ENCODE measurements around the gene PHACTR3.

The PHACTR3 gene

GRCh38 chr20:59584278-59584925, 19.9 kb upstream of the PHACTR3 start:
- no peak overlapping the region for H3K9ac ChIP-seq
- no peaks in the 10 kb centered on the region for H3K79me2 ChIP-seq
- no peak overlapping the region for H3K4me2 ChIP-seq (ENCODE audit: low read length)
- H3K4me1 ChIP-seq: no peaks in the 10 kb centered on the region
- H2AFZ ChIP-seq: no peak overlapping the region
- H3K9me3 ChIP-seq (ENCODE audit: control insufficient read depth, low read length): no peaks in the 10 kb centered on the region
- H3K27ac ChIP-seq: no peak overlapping the region
- no peak overlapping the region for H3K4me3 ChIP-seq (ENCODE audit: low read depth, low read length)
- no peak for TF ChIP-seq CTCF (IDR thresholded peaks at IDR 0.05)
- no peaks in the 10 kb centered on the region for H3K27me3 ChIP-seq (ENCODE audit: control insufficient read depth, insufficient read depth, low read length)
- H3K36me3 ChIP-seq (ENCODE audit: control insufficient read depth, insufficient read depth, low read length): no peaks in the 10 kb centered on the region

GRCh38 chr20:59585714-59586409, 18.5 kb upstream of the PHACTR3 start:
- no peak for TF ChIP-seq CTCF (IDR thresholded peaks at IDR 0.05)
- Histone ChIP-seq H3K9ac (no peak overlapping the region), H2AFZ (no peak overlapping the region), H3K36me3 (ENCODE audit: control insufficient read depth, insufficient read depth, low read length) (no peaks in the 10 kb centered on the region), H3K27me3 (ENCODE audit: control insufficient read depth, insufficient read depth, low read length) (no peaks in the 10 kb centered on the region), H3K27ac (no peak overlapping the region), H3K4me2 (ENCODE audit: low read length) (no peak overlapping the region), H3K9me3 (ENCODE audit: control insufficient read depth, low read length) (no peaks in the 10 kb centered on the region), H3K4me1 (no peaks in the 10 kb centered on the region), H3K4me3 (ENCODE audit: low read depth, low read length) (no peak overlapping the region), H3K79me2 (no peaks in the 10 kb centered on the region)

GRCh38 chr20:59586613-59587012, 17.7 kb upstream of the PHACTR3 start:
- H3K9me3 ChIP-seq (ENCODE audit: control insufficient read depth, low read length): no peaks in the 10 kb centered on the region
- no peak overlapping the region for H3K4me2 ChIP-seq (ENCODE audit: low read length)
- H3K79me2 ChIP-seq: no peaks in the 10 kb centered on the region
- H3K4me1 ChIP-seq: no peaks in the 10 kb centered on the region
- no peak overlapping the region for H3K9ac ChIP-seq
- H2AFZ ChIP-seq: no peak overlapping the region
- H3K4me3 ChIP-seq (ENCODE audit: low read depth, low read length): no peak overlapping the region
- TF ChIP-seq CTCF (IDR thresholded peaks at IDR 0.05): no peak
- H3K36me3 ChIP-seq (ENCODE audit: control insufficient read depth, insufficient read depth, low read length): no peaks in the 10 kb centered on the region
- H3K27ac ChIP-seq: no peak overlapping the region
- H3K27me3 ChIP-seq (ENCODE audit: control insufficient read depth, insufficient read depth, low read length): no peaks in the 10 kb centered on the region

- TF ChIP-seq CTCF (IDR thresholded peaks at IDR 0.05): no peak
These were observed 16.8 kb upstream of the PHACTR3 start for GRCh38 chr20:59587570-59587969.

More at GRCh38 chr20:59587570-59587969, 16.8 kb upstream of the PHACTR3 start:
- Histone ChIP-seq H3K4me2 (ENCODE audit: low read length) (no peak overlapping the region), H3K27me3 (ENCODE audit: control insufficient read depth, insufficient read depth, low read length) (no peaks in the 10 kb centered on the region), H2AFZ (no peak overlapping the region), H3K9me3 (ENCODE audit: control insufficient read depth, low read length) (no peaks in the 10 kb centered on the region), H3K79me2 (no peaks in the 10 kb centered on the region), H3K4me1 (no peaks in the 10 kb centered on the region), H3K4me3 (ENCODE audit: low read depth, low read length) (no peak overlapping the region), H3K27ac (no peak overlapping the region), H3K36me3 (ENCODE audit: control insufficient read depth, insufficient read depth, low read length) (no peaks in the 10 kb centered on the region), H3K9ac (no peak overlapping the region)

Data from parathyroid adenoma (tissue), 2 donors.